GM19438 (cell line): ENCODE results near the gene GSC2.

Experiments used
- ATAC-seq: cut with Tn5 transposase; IDR thresholded peaks from one replicate; pipeline ENCODE4 v1.9.1; 2021; ENCODE audit warnings: low read depth; ENCODE audit not compliant: unreplicated experiment

Gene GSC2

DNA sequence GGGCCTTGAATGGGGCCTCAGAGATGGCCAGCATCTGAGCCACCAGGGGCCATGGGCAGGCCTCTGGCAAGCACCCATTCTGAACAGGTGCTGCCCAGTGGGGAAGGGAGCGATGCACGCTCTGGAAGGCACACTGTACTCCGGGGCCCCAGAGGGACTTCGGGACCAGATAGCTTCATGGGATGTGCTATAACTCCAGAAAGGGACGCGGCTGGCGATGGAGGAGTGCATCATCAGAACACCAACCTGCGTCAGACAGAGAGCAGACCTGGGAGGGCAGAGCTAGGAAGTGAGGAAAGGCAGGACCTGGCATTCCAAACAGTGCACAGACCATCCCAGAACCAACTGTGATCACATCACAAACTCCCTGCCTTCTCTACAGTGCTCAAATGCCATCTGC is 44.6 kb downstream of the GSC2 start:
- ATAC-seq: no peak

DNA sequence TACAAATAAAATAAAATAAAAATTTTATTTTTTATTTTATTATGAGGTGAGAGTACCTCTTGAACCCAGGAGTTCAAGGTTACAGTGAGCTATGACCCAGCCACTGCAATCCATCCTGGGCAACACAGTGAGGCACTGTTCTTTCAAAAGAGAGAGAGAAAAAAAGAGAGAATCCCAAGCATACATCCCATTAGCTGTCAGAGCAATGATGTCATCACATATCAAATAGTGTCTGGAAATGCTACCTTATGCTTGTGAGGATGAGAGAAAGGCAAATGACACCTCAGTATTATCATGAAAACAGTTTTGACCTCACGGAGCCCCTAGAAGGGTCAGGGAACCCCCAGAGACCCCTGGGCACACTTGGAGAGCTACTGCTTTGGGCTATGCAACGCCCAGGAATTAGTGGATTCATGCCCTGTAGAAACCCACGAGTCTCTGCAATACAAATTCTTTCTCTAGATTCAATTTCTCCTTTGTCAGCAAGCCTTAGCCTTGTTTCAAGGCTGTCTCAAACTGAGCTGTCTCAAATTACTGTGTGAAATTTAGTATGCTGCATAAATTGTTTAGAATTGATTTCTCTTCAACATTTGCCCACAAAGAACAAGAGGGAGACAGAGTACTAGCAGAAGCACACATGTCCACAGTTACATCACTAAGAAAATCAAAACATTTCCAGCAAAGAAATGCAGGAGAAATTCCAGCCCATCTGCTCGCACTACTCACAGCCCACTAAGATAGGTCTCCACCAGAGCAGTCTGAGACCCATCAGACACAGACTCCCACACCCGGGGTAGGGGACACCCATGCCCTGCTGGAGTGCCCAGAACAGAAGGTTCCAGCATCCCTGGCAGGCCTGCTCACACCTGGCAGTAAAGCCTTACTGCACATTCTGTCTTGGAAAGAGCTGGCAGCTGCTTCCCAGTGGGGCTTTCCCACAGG is 45.9 kb downstream of the GSC2 start:
- ATAC-seq: no peak

DNA sequence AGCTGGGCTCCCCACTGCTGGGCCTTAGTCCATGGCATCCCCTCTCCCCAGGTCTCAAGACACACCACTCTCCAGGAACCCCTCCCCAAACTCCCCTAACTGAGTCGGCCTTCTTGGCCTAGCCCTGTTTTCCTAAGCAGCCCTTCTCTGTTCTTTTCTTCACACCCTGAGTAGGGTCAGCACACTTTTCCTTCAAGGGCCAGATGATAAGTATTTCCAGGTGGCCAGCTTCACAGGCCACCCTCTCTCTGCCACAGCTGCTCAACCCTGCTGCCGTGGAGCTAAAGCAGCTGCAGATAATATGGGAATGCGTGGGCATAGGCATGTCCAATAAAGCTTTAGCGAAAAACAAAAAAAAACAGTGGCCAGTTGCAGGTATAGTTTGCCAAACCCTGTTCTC is 51.9 kb downstream of the GSC2 start:
- no peak for ATAC-seq

DNA sequence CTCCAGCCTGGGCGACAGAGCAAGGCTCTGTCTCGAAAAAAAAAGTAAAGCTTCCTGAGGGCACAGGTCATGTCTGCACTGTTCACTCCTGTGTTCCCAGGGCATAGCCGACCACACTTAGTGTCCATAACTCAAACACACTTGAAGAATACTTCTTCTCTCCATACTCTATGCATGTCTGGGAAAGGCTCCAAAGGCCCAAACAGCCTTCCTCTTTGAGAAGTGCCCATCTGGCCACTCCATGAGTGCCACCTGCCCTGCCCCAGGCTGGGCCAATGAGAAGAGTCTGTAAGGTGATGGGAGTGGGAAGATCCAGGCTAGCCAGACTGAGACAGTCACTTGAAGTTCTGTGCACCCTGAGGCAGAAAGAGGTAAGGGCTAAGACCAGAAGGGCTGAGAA is 52.6 kb downstream of the GSC2 start:
- no peak for ATAC-seq
